Measurements from ENCODE around the gene REN. TPM values are rescaled to one million over a fixed set of nuclear protein-coding genes. Genes with fewer than 3 reads are reported as not detected.

REN gene
- total and polyA plus RNA-seq, 5 experiments from 2014 or later: not detected

- DNase-seq: no peak
- Mint-ChIP-seq H3K27ac (peak overlapping the region in 8 of 10 donors; percentile 48 to 87 (median 71)), H3K9me3 (no peaks in the 10 kb centered on the region), H3K27me3 (no peaks in the 10 kb centered on the region), H3K4me3 (peak overlapping the region; percentile 69 to 88 (median 70)), H3K4me1 (peaks cover 5 to 15% (median 7%) of the 10 kb centered on the region in 4 donors), H3K36me3 (no peaks in the 10 kb centered on the region)
- POLR2A ChIA-PET: interaction anchor here (0.6 kb wide), 1 partner anchor 346 kb away, joined by 4 read pairs; no protein-coding TSS in a partner anchor
- no peak for ATAC-seq
Observed at GRCh38 chr1:204149635-204150565, 16.2 kb downstream of the REN start.

- Mint-ChIP-seq H3K27ac (peak overlapping the region in 5 of 10 donors; percentile 28 to 74 (median 53)), H3K27me3 (no peaks in the 10 kb centered on the region), H3K4me1 (peaks cover 5 to 15% (median 7%) of the 10 kb centered on the region in 4 donors), H3K4me3 (peak overlapping the region in 4 of 10 donors; percentile 22 to 66 (median 44)), H3K9me3 (no peaks in the 10 kb centered on the region), H3K36me3 (no peaks in the 10 kb centered on the region)
- no peak for DNase-seq
- no peak for ATAC-seq
- POLR2A ChIA-PET: no interaction called here
Observed at GRCh38 chr1:204149107-204149506, 17.0 kb downstream of the REN start.

- DNase-seq: no peak
- Mint-ChIP-seq H3K4me1 (peaks cover 5 to 12% (median 6%) of the 10 kb centered on the region in 4 donors), H3K36me3 (no peaks in the 10 kb centered on the region), H3K27me3 (no peaks in the 10 kb centered on the region), H3K4me3 (no peak overlapping the region), H3K9me3 (no peaks in the 10 kb centered on the region), H3K27ac (peak overlapping the region in 1 of 10 donors; percentile 71)
- POLR2A ChIA-PET: no interaction called here
- ATAC-seq: no peak
Observed at GRCh38 chr1:204147406-204148383, 18.4 kb downstream of the REN start.

DNA sequence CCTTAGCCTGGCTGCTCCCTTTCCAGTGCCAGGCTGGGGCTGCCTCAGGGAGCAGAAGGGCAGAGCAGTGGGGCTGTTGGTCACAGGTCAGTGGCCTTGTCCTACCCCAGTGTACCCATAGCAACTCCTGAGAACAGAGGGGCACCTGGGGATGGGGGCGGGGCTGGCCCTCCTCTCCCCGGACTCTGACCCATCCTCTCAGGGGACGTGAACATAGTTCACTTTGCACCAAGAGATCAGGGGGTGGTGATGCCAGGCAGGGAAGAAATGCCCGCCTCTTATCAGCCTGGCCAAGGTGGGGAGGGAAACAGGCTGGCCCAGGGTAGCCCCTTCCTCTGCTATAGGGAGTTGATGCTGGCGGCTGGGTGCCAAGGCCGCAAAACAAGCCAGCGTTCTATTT, 19.2 kb downstream of the REN start:
- POLR2A ChIA-PET: no interaction called here
- Mint-ChIP-seq H3K27me3 (no peaks in the 10 kb centered on the region), H3K4me3 (no peak overlapping the region), H3K4me1 (peaks cover 5 to 9% (median 5%) of the 10 kb centered on the region in 4 donors), H3K36me3 (no peaks in the 10 kb centered on the region), H3K9me3 (no peaks in the 10 kb centered on the region), H3K27ac (peak overlapping the region in 3 of 10 donors; percentile 9 to 71 (median 59))
- ATAC-seq (no peak), DNase-seq (no peak)

DNA sequence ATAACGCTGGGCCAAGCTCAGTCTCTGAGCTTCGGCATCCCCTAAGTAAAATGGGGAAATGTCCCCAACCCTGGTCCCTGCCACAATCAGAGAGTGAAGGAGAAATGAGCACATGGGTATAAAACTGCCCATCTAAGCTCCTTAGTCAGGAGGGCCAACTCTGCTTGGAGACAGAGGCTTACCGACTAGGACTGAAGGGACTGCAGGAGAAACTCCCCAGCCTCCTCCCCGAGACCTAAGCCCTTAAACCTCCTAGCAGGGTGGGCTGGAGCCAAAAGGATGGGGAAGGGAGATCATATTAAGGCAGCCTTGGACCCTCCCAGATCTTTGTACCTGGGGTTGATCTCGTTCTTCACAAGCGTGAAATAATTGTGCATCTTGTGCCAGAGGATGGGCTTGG, 19.8 kb downstream of the REN start:
- Mint-ChIP-seq H3K36me3 (peaks cover 0 to 1% (median 0%) of the 10 kb centered on the region in 3 donors), H3K9me3 (no peaks in the 10 kb centered on the region), H3K27me3 (no peaks in the 10 kb centered on the region), H3K4me3 (no peak overlapping the region), H3K27ac (no peak overlapping the region), H3K4me1 (peaks cover 5 to 9% (median 5%) of the 10 kb centered on the region in 4 donors)
- DNase-seq: no peak
- POLR2A ChIA-PET: no interaction called here
- no peak for ATAC-seq

DNA sequence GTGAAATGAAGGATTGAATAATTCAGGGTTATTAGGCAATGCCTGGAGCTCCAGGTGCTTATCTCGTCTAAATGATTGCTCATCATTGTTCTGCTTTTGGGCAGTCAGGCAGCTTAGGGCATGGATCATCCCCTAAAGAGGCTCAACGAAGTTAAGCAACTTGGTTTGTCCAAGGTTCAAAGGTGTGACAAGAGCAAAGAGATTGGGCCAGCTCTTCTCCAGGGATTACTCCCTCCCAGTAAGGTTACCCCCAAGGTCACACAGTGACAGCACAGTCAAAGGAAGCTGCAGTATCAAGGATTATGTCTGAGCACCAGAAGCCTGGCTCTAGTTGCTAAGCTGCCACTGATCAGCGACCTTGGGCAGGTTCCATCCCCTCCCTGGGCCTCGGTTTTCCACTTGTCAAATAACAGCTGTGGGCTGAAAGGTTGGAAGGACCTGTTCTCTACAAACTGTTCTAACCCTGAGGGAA, 21.1 kb downstream of the REN start:
- ATAC-seq (no peak), DNase-seq (no peak)
- Mint-ChIP-seq H3K4me3 (no peak overlapping the region), H3K36me3 (peaks cover 2 to 8% (median 8%) of the 10 kb centered on the region in 3 donors), H3K27me3 (no peaks in the 10 kb centered on the region), H3K9me3 (no peaks in the 10 kb centered on the region), H3K27ac (no peak overlapping the region), H3K4me1 (peaks cover 0 to 5% (median 2%) of the 10 kb centered on the region in 4 donors)
- POLR2A ChIA-PET: no interaction called here

GRCh38 chr1:204143276-204144041, 22.7 kb downstream of the REN start:
- no peaks in the 10 kb centered on the region for H3K9me3 Mint-ChIP-seq
- H3K4me1 Mint-ChIP-seq: peaks cover 0 to 3% (median 0%) of the 10 kb centered on the region in 4 donors
- no peak overlapping the region for H3K27ac Mint-ChIP-seq
- POLR2A ChIA-PET: interaction anchor here (0.7 kb wide), 1 partner anchor 274 kb away, joined by 7 read pairs; no protein-coding TSS in a partner anchor
- DNase-seq (no peak), ATAC-seq (no peak)
- no peaks in the 10 kb centered on the region for H3K27me3 Mint-ChIP-seq
- no peak overlapping the region for H3K4me3 Mint-ChIP-seq
- peaks cover 4 to 14% (median 11%) of the 10 kb centered on the region in 3 donors for H3K36me3 Mint-ChIP-seq

DNA sequence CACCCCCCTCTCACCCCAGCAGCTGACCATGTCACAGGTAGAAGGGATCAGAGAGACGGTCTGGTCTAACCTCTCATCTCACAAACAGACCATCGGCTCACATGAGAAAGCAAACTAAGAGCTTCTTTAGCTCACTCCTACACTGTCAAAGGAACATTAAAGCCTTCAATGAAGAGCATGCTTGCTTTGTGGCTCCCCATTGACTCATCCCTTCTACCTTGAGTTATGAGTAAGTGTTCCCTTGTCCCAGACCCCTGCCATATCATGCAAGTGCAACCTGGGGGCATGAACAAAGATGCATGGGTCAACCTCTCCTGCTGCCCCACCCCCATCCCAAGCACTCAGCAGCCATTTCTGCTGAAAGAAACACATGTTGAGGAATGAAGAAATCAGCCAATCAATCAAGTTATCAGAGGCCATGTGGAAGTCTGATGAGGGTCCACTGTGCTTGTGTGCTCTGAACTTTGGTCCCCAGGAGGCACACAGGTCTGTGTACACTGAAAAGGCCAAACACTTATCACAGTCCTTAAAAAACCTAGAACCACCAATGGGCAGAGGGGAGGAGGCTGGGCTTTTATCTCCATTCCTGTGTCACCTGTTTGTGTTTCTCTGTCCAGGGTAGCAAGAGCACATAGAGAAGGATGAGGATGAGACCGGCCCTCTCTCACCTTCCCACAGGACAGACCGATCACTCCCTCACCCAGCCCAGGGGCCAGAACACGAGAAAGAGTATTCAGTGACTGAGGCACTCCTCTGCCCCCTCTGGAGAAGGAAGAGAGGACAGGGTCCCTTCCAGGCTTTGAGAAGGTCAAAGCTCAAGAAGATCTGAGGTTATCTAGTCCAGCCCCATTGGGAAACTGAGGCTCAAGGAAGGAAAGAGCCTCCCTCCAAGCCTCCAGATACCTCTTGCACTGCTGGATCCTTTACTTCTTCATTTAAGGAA, 23.8 kb downstream of the REN start:
- Mint-ChIP-seq H3K4me1 (peaks cover 0 to 3% (median 0%) of the 10 kb centered on the region in 4 donors), H3K36me3 (peaks cover 4 to 15% (median 14%) of the 10 kb centered on the region in 3 donors), H3K27ac (peak overlapping the region in 2 of 10 donors; percentile 27 to 75), H3K9me3 (no peaks in the 10 kb centered on the region), H3K27me3 (no peaks in the 10 kb centered on the region), H3K4me3 (no peak overlapping the region)
- DNase-seq (no peak), ATAC-seq (no peak)
- POLR2A ChIA-PET: no interaction called here

GRCh38 chr1:204141131-204141530, 25.0 kb downstream of the REN start:
- ATAC-seq (no peak), DNase-seq (no peak)
- POLR2A ChIA-PET: no interaction called here
- Mint-ChIP-seq H3K27ac (no peak overlapping the region), H3K9me3 (no peaks in the 10 kb centered on the region), H3K36me3 (peaks cover 4 to 16% (median 14%) of the 10 kb centered on the region in 3 donors), H3K4me1 (no peaks in the 10 kb centered on the region), H3K4me3 (no peak overlapping the region), H3K27me3 (no peaks in the 10 kb centered on the region)

- DNase-seq (no peak), ATAC-seq (no peak)
- POLR2A ChIA-PET: no interaction called here
- no peaks in the 10 kb centered on the region for H3K4me1 Mint-ChIP-seq
- no peak overlapping the region for H3K27ac Mint-ChIP-seq
- no peaks in the 10 kb centered on the region for H3K9me3 Mint-ChIP-seq
- no peak overlapping the region for H3K4me3 Mint-ChIP-seq
- H3K36me3 Mint-ChIP-seq: peaks cover 4 to 16% (median 16%) of the 10 kb centered on the region in 3 donors
- H3K27me3 Mint-ChIP-seq: no peaks in the 10 kb centered on the region
Observed at GRCh38 chr1:204139952-204140351, 26.2 kb downstream of the REN start.

DNA sequence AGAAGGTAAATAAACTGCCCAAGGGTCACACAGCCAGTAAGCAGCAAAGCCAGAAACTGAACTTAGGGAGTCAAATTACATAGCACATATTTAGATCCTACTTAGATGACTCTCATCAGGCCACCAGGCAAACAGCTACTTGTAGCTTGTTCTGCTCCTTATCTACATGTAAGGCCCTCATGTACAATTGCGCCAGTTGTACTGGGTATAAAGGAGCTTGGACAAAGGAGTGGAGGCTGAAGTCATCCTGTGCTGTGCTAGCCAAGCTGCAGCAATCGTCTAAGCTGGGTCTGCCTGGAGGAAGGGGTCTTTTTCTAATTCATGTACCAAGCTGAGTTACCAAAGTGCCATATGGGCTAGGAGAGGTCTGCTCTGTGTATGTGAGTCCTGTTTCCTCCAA, 27.0 kb downstream of the REN start:
- DNase-seq: no peak
- no peak overlapping the region for H3K4me3 Mint-ChIP-seq
- no peaks in the 10 kb centered on the region for H3K9me3 Mint-ChIP-seq
- H3K27ac Mint-ChIP-seq: peak overlapping the region in 1 of 10 donors; percentile 14
- H3K27me3 Mint-ChIP-seq: no peaks in the 10 kb centered on the region
- no peak for ATAC-seq
- no peaks in the 10 kb centered on the region for H3K4me1 Mint-ChIP-seq
- POLR2A ChIA-PET: no interaction called here
- H3K36me3 Mint-ChIP-seq: peaks cover 4 to 16% (median 16%) of the 10 kb centered on the region in 3 donors
